ENCODE data around the gene OTUB1.
"Not testable (repeated sequence)": the region's sequence is repeated elsewhere in the genome, so short reads cannot be mapped to it uniquely, and the experiment has no call there.

OTUB1 gene

GRCh38 chr11:64039012-64039665 is 52.9 kb downstream of the OTUB1 start:
- no peak for DNase-seq

- peak in 44 of 58 donors; percentile 19 to 78 (median 49) for DNase-seq
Measured at GRCh38 chr11:64040684-64041322, 54.6 kb downstream of the OTUB1 start.

GRCh38 chr11:64041846-64042245 is 55.6 kb downstream of the OTUB1 start:
- DNase-seq: no peak

GRCh38 chr11:64042301-64042700 is 56.1 kb downstream of the OTUB1 start:
- no peak for DNase-seq

GRCh38 chr11:64043545-64043944 is 57.3 kb downstream of the OTUB1 start:
- DNase-seq: no peak

- peak in 42 of 58 donors; percentile 11 to 85 (median 52) for DNase-seq
Measured at GRCh38 chr11:64044730-64045393, 58.6 kb downstream of the OTUB1 start.

- no peak for DNase-seq
Measured at GRCh38 chr11:64045700-64046099, 59.5 kb downstream of the OTUB1 start.

GRCh38 chr11:64047373-64047772 is 61.1 kb downstream of the OTUB1 start:
- DNase-seq: not testable (repeated sequence)
